SK-N-SH (cell line): Measurements from ENCODE around the gene JAG1. TPM values are rescaled to one million over a fixed set of nuclear protein-coding genes. Genes with fewer than 3 reads are reported as not detected.

Source experiments
- CTCF ChIA-PET: fragments of 300-600, 350-600 bp; formaldehyde crosslinking; extraction: SDS; loops from one replicate; lab custom pipeline; 2021; lab: Yijun Ruan, JAX
- POLR2A ChIA-PET: fragments of 350-600 bp; sonication (Branson Sonifier 250); formaldehyde crosslinking; extraction: SDS; loops from one replicate; lab custom pipeline; 2020; ENCODE audit warnings: antibody characterized with exemption, inconsistent platforms; lab: Yijun Ruan, JAX
- DNase-seq: peaks from one replicate; pipeline ENCODE4 v3.0.0; 2012
- H2AFZ ChIP-seq: fragments of 200-600 bp; sonication (generic); 2 replicates; pipeline ENCODE4 v1.8.1; 2016; ENCODE audit warnings: antibody characterized with exemption, mild to moderate bottlenecking, low read depth
- H3F3A ChIP-seq: fragments of 200-600 bp; sonication (generic); replicated peaks from 2 replicates; pipeline ENCODE3; 2016; ENCODE audit warnings: antibody characterized with exemption, mild to moderate bottlenecking; ENCODE audit not compliant: insufficient read depth
- H3K27ac ChIP-seq, 2 experiments: fragments of 200-500 bp in 1 of 2; fragments of 200-600 bp in 1 of 2; sonication (Bioruptor generic) in 1 of 2; sonication (generic), shearing (Covaris generic) in 1 of 2; 2 replicates each; pipeline versions ENCODE4 v1.5.1 to v1.6.1; 2014 to 2016; ENCODE audit warnings: low read depth in 2 of 2, inconsistent platforms in 1 of 2, low read length in 1 of 2, mild to moderate bottlenecking in 1 of 2, mixed read lengths in 1 of 2
- H3K27me3 ChIP-seq: fragments of 200-600 bp; sonication (generic), shearing (Covaris generic); 2 replicates; pipeline ENCODE4 v1.6.1; 2016; ENCODE audit warnings: mixed run types; ENCODE audit not compliant: insufficient read depth
- H3K36me3 ChIP-seq, 2 experiments: fragments of 200-500 bp in 1 of 2; fragments of 200-600 bp in 1 of 2; sonication (Bioruptor generic) in 1 of 2; sonication (generic) in 1 of 2; replicated peaks in 1 of 2; 2 replicates each; pipeline versions ENCODE3 to v1.5.1; 2014 to 2016; ENCODE audit warnings: low read length in 1 of 2, mild to moderate bottlenecking in 1 of 2; ENCODE audit not compliant: insufficient read depth in 2 of 2, control insufficient read depth in 1 of 2
- H3K4me1 ChIP-seq, 2 experiments: fragments of 200-500 bp in 1 of 2; fragments of 200-600 bp in 1 of 2; sonication (Bioruptor generic) in 1 of 2; sonication (generic), shearing (Covaris generic) in 1 of 2; 2 replicates each; pipeline versions ENCODE4 v1.5.1 to v1.6.1; 2014 to 2016; ENCODE audit warnings: low read depth in 1 of 2, low read length in 1 of 2, mixed run types in 1 of 2; ENCODE audit not compliant: insufficient read depth in 2 of 2, control insufficient read depth in 1 of 2
- H3K4me2 ChIP-seq: fragments of 200-600 bp; sonication (generic), shearing (Covaris generic); 2 replicates; pipeline ENCODE4 v1.6.1; 2017; ENCODE audit warnings: mixed run types
- H3K4me3 ChIP-seq, 2 experiments: fragments of 200-500 bp in 1 of 2; fragments of 200-600 bp in 1 of 2; sonication (Bioruptor generic) in 1 of 2; sonication (generic), shearing (Covaris generic) in 1 of 2; 2 replicates each; pipeline versions ENCODE4 v1.5.1 to v1.8.1; 2014 to 2016; ENCODE audit warnings: low read depth in 2 of 2, inconsistent platforms in 1 of 2, low read length in 1 of 2, mild to moderate bottlenecking in 1 of 2, mixed read lengths in 1 of 2, moderate library complexity in 1 of 2
- H3K79me2 ChIP-seq: fragments of 200-600 bp; sonication (generic); 2 replicates; pipeline ENCODE4 v1.8.1; 2017; ENCODE audit warnings: mild to moderate bottlenecking; ENCODE audit not compliant: insufficient read depth
- H3K9ac ChIP-seq: fragments of 200-600 bp; sonication (generic); 2 replicates; pipeline ENCODE4 v1.6.1; 2017; ENCODE audit warnings: mixed run types
- H3K9me2 ChIP-seq: fragments of 200-600 bp; sonication (generic); 2 replicates; pipeline ENCODE4 v1.6.1; 2017; ENCODE audit warnings: mixed run types
- H3K9me3 ChIP-seq: fragments of 200-600 bp; sonication (generic); 2 replicates; pipeline ENCODE4 v1.6.1; 2017; ENCODE audit warnings: mixed run types, mild to moderate bottlenecking, moderate library complexity
- H4K20me1 ChIP-seq: fragments of 200-600 bp; sonication (generic); 2 replicates; pipeline ENCODE4 v1.6.1; 2017; ENCODE audit warnings: mild to moderate bottlenecking, mixed run types; ENCODE audit not compliant: insufficient read depth
- CHD2 ChIP-seq: fragments of 150-350 bp; IDR thresholded peaks from 2 replicates; pipeline ENCODE4 v1.6.1; 2018; ENCODE audit warnings: low read length; ENCODE audit not compliant: partially characterized antibody
- EZH2phosphoT487 ChIP-seq: fragments of 200-600 bp; sonication (generic); IDR thresholded peaks from 2 replicates; pipeline ENCODE4 v1.6.1; 2017; ENCODE audit warnings: low read depth, mixed run types, mild to moderate bottlenecking, antibody characterized with exemption, moderate library complexity, borderline replicate concordance
- GABPA ChIP-seq: IDR thresholded peaks from 2 replicates; pipeline ENCODE4 v1.4.0; 2012; ENCODE audit warnings: low read depth, mild to moderate bottlenecking
- IRF3 ChIP-seq: fragments of 150-350 bp; IDR thresholded peaks from 2 replicates; pipeline ENCODE4 v1.6.1; 2016; ENCODE audit warnings: mild to moderate bottlenecking, low read depth, low read length
- JUND ChIP-seq: IDR thresholded peaks from 2 replicates; pipeline ENCODE4 v1.4.0; 2012
- MEF2A ChIP-seq: IDR thresholded peaks from 2 replicates; pipeline ENCODE4 v1.4.0; 2012; ENCODE audit warnings: low read depth, borderline replicate concordance
- POLR2AphosphoS5 ChIP-seq: IDR thresholded peaks from 2 replicates; pipeline ENCODE4 v1.6.1; 2012; ENCODE audit warnings: low read depth, low read length
- RFX5 ChIP-seq: IDR thresholded peaks from 2 replicates; pipeline ENCODE4 v1.6.1; 2012; ENCODE audit warnings: mild to moderate bottlenecking, improper control_type of control experiment, low read length
- RXRA ChIP-seq: IDR thresholded peaks from 2 replicates; pipeline ENCODE4 v1.4.0; 2012; ENCODE audit warnings: low read depth, mild to moderate bottlenecking, borderline replicate concordance
- SIN3A ChIP-seq: IDR thresholded peaks from 2 replicates; pipeline ENCODE4 v1.6.1; 2012; ENCODE audit warnings: low read depth, mild to moderate bottlenecking, low read length, moderate library complexity, borderline replicate concordance
- TAF1 ChIP-seq: IDR thresholded peaks from 2 replicates; pipeline ENCODE4 v1.6.1; 2012; ENCODE audit warnings: low read depth, mild to moderate bottlenecking, low read length, moderate library complexity, borderline replicate concordance
- USF1 ChIP-seq: IDR thresholded peaks from 2 replicates; pipeline ENCODE4 v1.4.0; 2012; ENCODE audit warnings: low read depth, borderline replicate concordance
- USF2 ChIP-seq: fragments of 150-350 bp; IDR thresholded peaks from 2 replicates; pipeline ENCODE4 v1.6.1; 2017; ENCODE audit warnings: antibody characterized with exemption, low read length, low read depth, borderline replicate concordance
- YY1 ChIP-seq: IDR thresholded peaks from 2 replicates; pipeline ENCODE4 v1.4.0; 2012; ENCODE audit warnings: low read depth, mild to moderate bottlenecking
- ZBTB33 ChIP-seq: IDR thresholded peaks from 2 replicates; pipeline ENCODE4 v1.4.0; 2012; ENCODE audit warnings: low read depth, borderline replicate concordance
- WGBS: methylation state at CpG from one replicate; pipeline ENCODE4 v1.1.6; 2017; ENCODE audit warnings: low lambda C conversion rate; 5-methylcytosine and 5-hydroxymethylcytosine counted together
- polyA plus RNA-seq, 3 experiments: library from polyadenylated mRNA; depleted of rRNA; stranded (reverse); fragments of >200 nt; gene quantifications; 2 replicates each; pipeline ENCODE4 v1.2.3, GENCODE V29; 2012

The JAG1 gene
- polyA plus RNA-seq, 1 of the 3 experiments (the other 2 are of a cell fraction) = 6.0 TPM

GRCh38 chr20:10605547-10606195 lies 68.1 kb downstream of the JAG1 start:
- Histone ChIP-seq H3K79me2 (no peaks in the 10 kb centered on the region), H3K36me3 (peaks cover 5 to 12% of the 10 kb centered on the region in 2 experiments), H3K9me2 (no peaks in the 10 kb centered on the region), H3K4me2 (no peak overlapping the region; the same call in 1 of the 2 replicates), H3F3A (peaks cover 37% of the 10 kb centered on the region), H4K20me1 (no peaks in the 10 kb centered on the region), H2AFZ (no peak overlapping the region), H3K27me3 (no peaks in the 10 kb centered on the region), H3K4me1 (peaks cover 11 to 39% of the 10 kb centered on the region in 2 experiments), H3K9me3 (no peaks in the 10 kb centered on the region), H3K4me3 (no peak overlapping the region), H3K9ac (no peak overlapping the region), H3K27ac (peak overlapping the region in 1 of 2 experiments; percentile 98; a peak in 2 of 4 replicates)
- TF ChIP-seq SIN3A = no peak
- no peak for TF ChIP-seq JUND
- TF ChIP-seq YY1 = no peak
- TF ChIP-seq CHD2 = no peak
- TF ChIP-seq RFX5 = no peak
- TF ChIP-seq USF2 = no peak
- TF ChIP-seq TAF1 = no peak
- no peak for TF ChIP-seq POLR2AphosphoS5
- TF ChIP-seq USF1 = no peak
- ChIA-PET CTCF (interaction anchor here (0.6 to 2.4 kb wide), 4 partner anchors 11 to 997 kb away, joined by 3 to 10 read pairs (median 3); no protein-coding TSS in a partner anchor), POLR2A (no interaction called here)
- DNase-seq = no peak
- WGBS = 97% methylated on average over 3 of the region's 3 CpGs

- H4K20me1 ChIP-seq = no peaks in the 10 kb centered on the region
- H3K9me2 ChIP-seq = no peaks in the 10 kb centered on the region
- H3F3A ChIP-seq = peaks cover 36% of the 10 kb centered on the region
- H3K4me2 ChIP-seq = peak overlapping the region; percentile 64; the same call in 1 of the 2 replicates
- no peaks in the 10 kb centered on the region for H3K27me3 ChIP-seq
- no peak overlapping the region for H2AFZ ChIP-seq
- ChIA-PET POLR2A (no interaction called here), CTCF (interaction anchor here (2.4 kb wide), 1 partner anchor 10 kb away, joined by 10 read pairs; no protein-coding TSS in a partner anchor)
- 58% methylated on average over 2 of the region's 2 CpGs for whole genome bisulfite sequencing
- H3K27ac ChIP-seq = peak overlapping the region in 1 of 2 experiments; percentile 98; a peak in 2 of 4 replicates
- peaks cover 11 to 38% of the 10 kb centered on the region in 2 experiments for H3K4me1 ChIP-seq
- H3K9ac ChIP-seq = peak overlapping the region; percentile 48; the same call in 1 of the 2 replicates
- no peaks in the 10 kb centered on the region for H3K9me3 ChIP-seq
- TF ChIP-seq EZH2phosphoT487 = no peak
- TF ChIP-seq GABPA = no peak
- TF ChIP-seq ZBTB33 = no peak
- TF ChIP-seq SIN3A = no peak
- no peak for TF ChIP-seq RXRA
- TF ChIP-seq IRF3 = no peak
- TF ChIP-seq JUND = no peak
- TF ChIP-seq MEF2A = no peak
- H3K79me2 ChIP-seq = no peaks in the 10 kb centered on the region
- peaks cover 5 to 12% of the 10 kb centered on the region in 2 experiments for H3K36me3 ChIP-seq
- no peak for DNase-seq
- H3K4me3 ChIP-seq = no peak overlapping the region
Observed at GRCh38 chr20:10604865-10605440, 68.8 kb downstream of the JAG1 start.
